ENCODE results near the gene FRG1.
"Not testable (repeated sequence)": the region's sequence is repeated elsewhere in the genome, so short reads cannot be mapped to it uniquely, and the experiment has no call there.

FRG1 gene

GRCh38 chr4:189985651-189986243 lies 45.1 kb downstream of the FRG1 start:
- DNase-seq, result not testable (repeated sequence)

- DNase-seq, result no peak
Measured at GRCh38 chr4:189988877-189989431, 48.3 kb downstream of the FRG1 start.

GRCh38 chr4:189989941-189990340 lies 49.3 kb downstream of the FRG1 start:
- not testable (repeated sequence) for DNase-seq
